Mesendoderm (in vitro differentiated cells): ENCODE results near the gene NDUFAF5.
A peak's percentile ranks its signal among the peaks of the same experiment; 100 is the strongest.

Source experiments
- DNase-seq: peaks from one replicate; pipeline ENCODE4 v3.0.0; 2013
- H2AK5ac ChIP-seq: 2 replicates; pipeline ENCODE4 v1.6.1; 2013; ENCODE audit warnings: low read length, inconsistent platforms
- H2BK120ac ChIP-seq: 2 replicates; pipeline ENCODE4 v1.6.1; 2013; ENCODE audit warnings: low read depth, mild to moderate bottlenecking, low read length, moderate library complexity, mixed read lengths
- H2BK15ac ChIP-seq: replicated peaks from 2 replicates; pipeline ENCODE4 v1.6.1; 2013; ENCODE audit warnings: low read depth, mild to moderate bottlenecking, moderate library complexity
- H2BK5ac ChIP-seq: 2 replicates; pipeline ENCODE4 v1.6.1; 2013; ENCODE audit warnings: low read length, inconsistent platforms
- H3K18ac ChIP-seq: 2 replicates; pipeline ENCODE4 v1.6.1; 2013; ENCODE audit warnings: mild to moderate bottlenecking, low read length, mixed read lengths
- H3K23ac ChIP-seq: one replicate; pipeline ENCODE4 v1.6.1; 2013; ENCODE audit warnings: low read length
- H3K27ac ChIP-seq: 2 replicates; pipeline ENCODE4 v1.5.1; 2013; ENCODE audit warnings: low read depth, mild to moderate bottlenecking, inconsistent platforms, low read length, moderate library complexity
- H3K27me3 ChIP-seq: 2 replicates; pipeline ENCODE4 v1.6.1; 2013; ENCODE audit warnings: low read length, control low read depth, mild to moderate bottlenecking, inconsistent platforms; ENCODE audit not compliant: insufficient read depth, poor library complexity
- H3K36me3 ChIP-seq: 2 replicates; pipeline ENCODE4 v1.6.1; 2013; ENCODE audit warnings: low read length, inconsistent platforms; ENCODE audit not compliant: control insufficient read depth, insufficient read depth
- H3K4ac ChIP-seq: one replicate; pipeline ENCODE4 v1.6.1; 2013; ENCODE audit warnings: low read depth, mild to moderate bottlenecking, low read length, moderate library complexity
- H3K4me1 ChIP-seq: 2 replicates; pipeline ENCODE4 v1.6.1; 2013; ENCODE audit warnings: low read depth, low read length, inconsistent platforms; ENCODE audit not compliant: control insufficient read depth
- H3K4me2 ChIP-seq: 2 replicates; pipeline ENCODE4 v1.6.1; 2013; ENCODE audit warnings: low read length
- H3K4me3 ChIP-seq: 2 replicates; pipeline ENCODE4 v1.5.1; 2013; ENCODE audit warnings: mild to moderate bottlenecking, low read length
- H3K56ac ChIP-seq: one replicate; pipeline ENCODE4 v1.6.1; 2013; ENCODE audit warnings: low read length
- H3K79me1 ChIP-seq: 2 replicates; pipeline ENCODE4 v1.6.1; 2013; ENCODE audit warnings: low read length, inconsistent platforms
- H3K79me2 ChIP-seq: 2 replicates; pipeline ENCODE4 v1.6.1; 2013; ENCODE audit warnings: mild to moderate bottlenecking, low read length; ENCODE audit not compliant: control insufficient read depth, insufficient read depth
- H3K9ac ChIP-seq: 2 replicates; pipeline ENCODE4 v1.6.1; 2013; ENCODE audit warnings: low read length, inconsistent platforms
- H4K5ac ChIP-seq: one replicate; pipeline ENCODE4 v1.6.1; 2013; ENCODE audit warnings: low read length
- H4K8ac ChIP-seq: one replicate; pipeline ENCODE4 v1.6.1; 2013; ENCODE audit warnings: low read depth, mild to moderate bottlenecking, control low read depth, low read length, moderate library complexity
- WGBS: extraction: QIAGEN DNeasy Blood & Tissue Kit; methylation state at CpG from one replicate; pipeline ENCODE4 v1.1.7; 2013; ENCODE audit warnings: low lambda C conversion rate, missing lambda C conversion rate; ENCODE audit not compliant: insufficient coverage; ENCODE audit errors: extremely low coverage; 5-methylcytosine and 5-hydroxymethylcytosine counted together

NDUFAF5 gene

DNA sequence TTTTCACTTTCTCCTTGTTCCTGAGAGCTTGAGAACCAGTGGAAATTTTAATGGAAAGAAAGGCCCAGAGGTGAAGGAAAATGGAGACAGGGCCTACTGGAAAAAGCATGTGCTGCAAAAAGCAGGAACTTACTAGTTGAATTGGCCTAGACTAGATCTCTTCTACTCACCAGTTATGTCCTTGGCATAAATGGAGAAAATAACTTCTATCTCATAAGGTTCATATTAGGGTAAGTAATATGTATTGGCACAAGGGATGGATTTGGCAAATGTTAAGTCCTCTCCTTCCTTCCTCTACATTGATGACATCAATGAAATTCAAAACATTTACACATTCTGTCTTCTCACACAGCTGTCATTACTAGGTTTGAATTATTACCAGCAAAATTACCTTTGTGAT lies 74.0 kb downstream of the NDUFAF5 start:
- no peak overlapping the region for H3K4me3 ChIP-seq
- no peak overlapping the region for H2AK5ac ChIP-seq
- no peak overlapping the region for H3K18ac ChIP-seq
- no peak overlapping the region for H3K9ac ChIP-seq
- H3K4ac ChIP-seq: no peak overlapping the region
- no peak for DNase-seq
- H3K23ac ChIP-seq: no peak overlapping the region
- H2BK120ac ChIP-seq: no peak overlapping the region
- no peak overlapping the region for H2BK5ac ChIP-seq
- H3K56ac ChIP-seq: no peak overlapping the region
- H3K27ac ChIP-seq: no peak overlapping the region
- no peak overlapping the region for H4K8ac ChIP-seq
- no peak overlapping the region for H3K4me2 ChIP-seq
- H3K27me3 ChIP-seq: no peaks in the 10 kb centered on the region
- no peaks in the 10 kb centered on the region for H3K79me1 ChIP-seq
- no peak overlapping the region for H4K5ac ChIP-seq
- no peak overlapping the region for H2BK15ac ChIP-seq
- H3K4me1 ChIP-seq: no peaks in the 10 kb centered on the region
- no peaks in the 10 kb centered on the region for H3K36me3 ChIP-seq
- H3K79me2 ChIP-seq: no peaks in the 10 kb centered on the region

DNA sequence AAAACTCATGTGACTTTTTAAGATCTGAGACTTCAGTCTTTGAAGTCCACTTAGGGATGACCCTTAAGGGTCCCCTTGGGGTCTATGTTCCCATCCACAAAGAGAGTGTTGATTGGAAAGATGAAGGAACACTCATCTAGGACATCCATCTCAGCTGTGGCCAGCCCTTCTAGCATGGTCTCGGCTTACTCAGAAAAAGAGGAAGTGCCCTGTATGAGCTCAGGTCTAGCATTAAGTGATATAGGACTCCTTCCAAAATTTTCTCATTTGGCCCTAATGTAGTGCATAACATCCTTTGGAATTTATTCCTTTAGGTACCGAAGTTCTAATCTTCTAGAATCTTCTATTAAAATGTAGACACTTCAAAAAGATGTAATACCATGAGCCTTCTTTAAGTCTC lies 77.4 kb downstream of the NDUFAF5 start:
- no CpG with 5 or more reads among the region's 2 CpGs for WGBS
- Histone ChIP-seq H3K79me2 (no peaks in the 10 kb centered on the region), H3K4me2 (no peak overlapping the region), H3K36me3 (no peaks in the 10 kb centered on the region), H3K23ac (no peak overlapping the region), H3K79me1 (no peaks in the 10 kb centered on the region), H3K9ac (no peak overlapping the region), H2BK5ac (no peak overlapping the region), H3K4ac (no peak overlapping the region), H3K4me1 (no peaks in the 10 kb centered on the region), H4K5ac (no peak overlapping the region), H3K27ac (no peak overlapping the region), H3K4me3 (no peak overlapping the region), H4K8ac (no peak overlapping the region), H3K56ac (no peak overlapping the region), H3K18ac (no peak overlapping the region), H2BK120ac (no peak overlapping the region), H2BK15ac (no peak overlapping the region), H3K27me3 (no peaks in the 10 kb centered on the region), H2AK5ac (no peak overlapping the region)
- DNase-seq: no peak

DNA sequence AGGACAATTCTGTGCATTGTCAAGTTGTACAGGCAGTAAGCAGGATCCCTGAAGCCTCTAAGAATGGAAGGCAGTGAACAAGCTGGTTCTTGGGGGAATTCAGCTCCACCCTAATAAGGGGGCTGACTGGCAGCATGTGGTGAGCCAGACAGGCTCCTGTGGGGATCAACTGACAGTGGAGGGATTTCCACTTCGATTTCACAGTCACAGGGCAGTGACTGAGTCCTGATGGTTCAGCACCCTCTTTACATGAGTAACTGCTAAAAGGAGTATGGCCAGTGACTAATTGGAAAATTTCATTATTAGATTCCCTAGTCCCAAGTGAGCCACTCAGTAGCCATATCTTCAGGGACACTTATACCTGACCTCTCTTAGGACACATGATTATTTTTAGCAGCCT lies 78.4 kb downstream of the NDUFAF5 start:
- Histone ChIP-seq H3K79me2 (no peaks in the 10 kb centered on the region), H3K4me1 (no peaks in the 10 kb centered on the region), H3K9ac (no peak overlapping the region), H3K79me1 (no peaks in the 10 kb centered on the region), H3K27ac (no peak overlapping the region), H3K56ac (no peak overlapping the region), H3K23ac (no peak overlapping the region), H4K8ac (no peak overlapping the region), H3K4ac (no peak overlapping the region), H2BK120ac (no peak overlapping the region), H3K4me2 (no peak overlapping the region), H3K36me3 (no peaks in the 10 kb centered on the region), H3K4me3 (no peak overlapping the region), H3K18ac (no peak overlapping the region), H2BK15ac (no peak overlapping the region), H2BK5ac (no peak overlapping the region), H4K5ac (no peak overlapping the region), H3K27me3 (no peaks in the 10 kb centered on the region), H2AK5ac (no peak overlapping the region)
- no CpG with 5 or more reads among the region's 1 CpG for whole genome bisulfite sequencing
- DNase-seq: no peak

DNA sequence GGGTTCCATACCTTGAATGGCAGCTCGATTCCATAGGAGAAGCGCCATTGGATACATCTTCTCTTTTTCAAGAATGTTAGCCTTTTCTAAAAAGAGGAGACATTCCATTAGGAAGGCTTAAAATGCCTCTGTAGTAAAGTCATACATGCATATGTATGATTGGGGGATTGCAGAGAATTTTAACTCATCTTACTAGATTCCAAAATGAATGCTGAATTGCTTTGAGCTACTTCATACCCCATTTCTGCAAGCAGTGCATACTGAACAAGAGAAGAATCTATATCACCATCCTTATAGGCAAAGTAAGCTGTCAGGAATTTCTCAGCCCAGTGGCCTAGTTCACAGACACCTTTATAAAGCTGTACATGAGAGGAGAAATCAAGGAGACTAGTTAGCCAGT lies 80.3 kb downstream of the NDUFAF5 start:
- H2BK15ac ChIP-seq: no peak overlapping the region
- no peak overlapping the region for H3K4me2 ChIP-seq
- no peaks in the 10 kb centered on the region for H3K4me1 ChIP-seq
- H3K56ac ChIP-seq: no peak overlapping the region
- H3K36me3 ChIP-seq: no peaks in the 10 kb centered on the region
- no peak overlapping the region for H2AK5ac ChIP-seq
- H4K5ac ChIP-seq: no peak overlapping the region
- H3K79me2 ChIP-seq: no peaks in the 10 kb centered on the region
- no CpG with 5 or more reads among the region's 2 CpGs for WGBS
- H3K9ac ChIP-seq: no peak overlapping the region
- H4K8ac ChIP-seq: no peak overlapping the region
- H3K4ac ChIP-seq: no peak overlapping the region
- no peak overlapping the region for H3K27ac ChIP-seq
- peak; percentile 46 for DNase-seq
- H3K23ac ChIP-seq: no peak overlapping the region
- no peak overlapping the region for H3K18ac ChIP-seq
- H2BK5ac ChIP-seq: no peak overlapping the region
- no peak overlapping the region for H2BK120ac ChIP-seq
- H3K27me3 ChIP-seq: no peaks in the 10 kb centered on the region
- no peak overlapping the region for H3K4me3 ChIP-seq
- H3K79me1 ChIP-seq: no peaks in the 10 kb centered on the region

DNA sequence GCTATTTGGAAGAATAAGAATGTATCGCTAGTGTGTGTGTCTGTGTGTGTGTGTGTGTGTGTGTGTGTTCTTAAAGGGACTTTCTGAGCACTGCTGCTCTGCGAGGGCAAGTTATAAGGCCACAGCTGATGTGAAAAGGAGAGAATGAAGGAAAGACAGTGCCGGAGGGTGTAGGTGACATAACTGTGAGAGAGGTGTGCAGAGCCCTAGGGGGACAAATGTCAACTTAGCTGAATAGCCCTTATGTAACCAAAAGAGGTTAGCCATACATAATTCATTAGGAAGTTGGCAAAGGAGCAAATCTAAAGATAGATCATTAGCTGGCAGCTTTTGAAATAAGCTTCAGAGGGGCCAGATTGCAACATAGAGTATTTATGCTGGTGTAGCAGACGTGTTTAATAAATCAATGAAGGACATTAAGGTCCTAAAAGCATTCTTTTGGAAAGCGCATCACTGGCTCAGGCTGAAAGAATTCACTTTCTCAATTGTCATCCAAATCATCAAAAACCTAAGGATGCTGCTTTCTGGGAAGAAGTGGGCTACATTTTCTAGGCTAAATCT lies 81.0 kb downstream of the NDUFAF5 start:
- no peak overlapping the region for H4K8ac ChIP-seq
- H4K5ac ChIP-seq: no peak overlapping the region
- no peak overlapping the region for H2BK15ac ChIP-seq
- H2AK5ac ChIP-seq: no peak overlapping the region
- H3K18ac ChIP-seq: no peak overlapping the region
- DNase-seq: peak; percentile 13
- no peak overlapping the region for H3K4me2 ChIP-seq
- H3K23ac ChIP-seq: no peak overlapping the region
- no peak overlapping the region for H3K4me3 ChIP-seq
- no peaks in the 10 kb centered on the region for H3K27me3 ChIP-seq
- WGBS: no CpG with 5 or more reads among the region's 5 CpGs
- no peaks in the 10 kb centered on the region for H3K79me2 ChIP-seq
- no peak overlapping the region for H3K9ac ChIP-seq
- H2BK120ac ChIP-seq: no peak overlapping the region
- H3K36me3 ChIP-seq: no peaks in the 10 kb centered on the region
- no peaks in the 10 kb centered on the region for H3K4me1 ChIP-seq
- no peak overlapping the region for H2BK5ac ChIP-seq
- H3K56ac ChIP-seq: no peak overlapping the region
- H3K79me1 ChIP-seq: no peaks in the 10 kb centered on the region
- H3K4ac ChIP-seq: no peak overlapping the region
- no peak overlapping the region for H3K27ac ChIP-seq

DNA sequence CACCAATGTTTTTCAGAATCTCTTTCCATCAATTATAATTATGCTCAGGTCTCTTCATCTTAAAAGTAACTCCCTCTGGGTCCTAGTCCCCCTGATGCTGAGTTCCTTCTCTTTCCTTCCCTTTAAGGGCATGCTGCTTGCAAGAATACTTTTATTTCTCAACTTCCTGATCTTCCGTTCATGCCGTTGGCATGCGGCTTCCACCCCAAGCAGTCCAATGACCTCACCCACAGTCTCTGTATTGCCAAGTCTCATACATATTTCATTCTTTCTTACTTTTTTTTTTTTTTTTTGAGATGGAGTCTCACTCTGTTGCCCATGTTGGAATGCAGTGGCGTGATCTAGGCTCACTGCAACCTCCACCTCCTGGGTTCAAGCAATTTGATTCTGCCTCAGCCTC lies 83.5 kb downstream of the NDUFAF5 start:
- no peak overlapping the region for H3K27ac ChIP-seq
- no peak overlapping the region for H3K9ac ChIP-seq
- H2BK120ac ChIP-seq: no peak overlapping the region
- H4K8ac ChIP-seq: no peak overlapping the region
- no peaks in the 10 kb centered on the region for H3K27me3 ChIP-seq
- H3K4me2 ChIP-seq: no peak overlapping the region
- no peak overlapping the region for H3K18ac ChIP-seq
- DNase-seq: no peak
- H2AK5ac ChIP-seq: no peak overlapping the region
- H3K4ac ChIP-seq: no peak overlapping the region
- no peak overlapping the region for H2BK15ac ChIP-seq
- H3K4me3 ChIP-seq: no peak overlapping the region
- no peak overlapping the region for H3K56ac ChIP-seq
- no peaks in the 10 kb centered on the region for H3K4me1 ChIP-seq
- H3K79me2 ChIP-seq: no peaks in the 10 kb centered on the region
- no peak overlapping the region for H2BK5ac ChIP-seq
- H4K5ac ChIP-seq: no peak overlapping the region
- WGBS: no CpG with 5 or more reads among the region's 4 CpGs
- no peaks in the 10 kb centered on the region for H3K79me1 ChIP-seq
- no peak overlapping the region for H3K23ac ChIP-seq
- H3K36me3 ChIP-seq: no peaks in the 10 kb centered on the region
